ENCODE measurements around the gene HES3. TPM values are rescaled to one million over a fixed set of nuclear protein-coding genes. Genes with fewer than 3 reads are reported as not detected.
A peak's percentile ranks its signal among the peaks of the same experiment; 100 is the strongest.
"Not testable (repeated sequence)": the region's sequence is repeated elsewhere in the genome, so short reads cannot be mapped to it uniquely, and the experiment has no call there.

Gene HES3
- total RNA-seq, 1 experiment from 2014 or later, result not detected

DNA sequence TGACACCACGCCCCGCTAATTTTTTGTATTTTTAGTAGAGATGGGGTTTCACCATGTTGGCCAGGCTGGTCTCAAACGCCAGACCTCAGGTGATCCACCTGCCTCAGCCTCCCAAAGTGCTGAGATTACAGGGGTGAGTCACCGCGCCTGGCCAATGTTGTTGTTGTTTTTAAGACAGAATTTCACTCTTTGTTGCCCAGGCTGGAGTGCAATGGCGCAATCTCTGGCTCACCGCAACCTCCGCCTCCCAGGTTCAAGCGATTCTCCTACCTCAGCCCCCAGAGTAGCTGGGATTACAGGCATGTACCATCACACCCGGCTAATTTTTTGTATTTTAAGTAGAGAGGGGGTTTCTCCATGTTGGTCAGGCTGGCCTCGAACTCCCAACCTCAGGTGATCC lies 24.3 kb upstream of the HES3 start:
- not testable (repeated sequence) for DNase-seq (ENCODE audit: low read depth)

DNA sequence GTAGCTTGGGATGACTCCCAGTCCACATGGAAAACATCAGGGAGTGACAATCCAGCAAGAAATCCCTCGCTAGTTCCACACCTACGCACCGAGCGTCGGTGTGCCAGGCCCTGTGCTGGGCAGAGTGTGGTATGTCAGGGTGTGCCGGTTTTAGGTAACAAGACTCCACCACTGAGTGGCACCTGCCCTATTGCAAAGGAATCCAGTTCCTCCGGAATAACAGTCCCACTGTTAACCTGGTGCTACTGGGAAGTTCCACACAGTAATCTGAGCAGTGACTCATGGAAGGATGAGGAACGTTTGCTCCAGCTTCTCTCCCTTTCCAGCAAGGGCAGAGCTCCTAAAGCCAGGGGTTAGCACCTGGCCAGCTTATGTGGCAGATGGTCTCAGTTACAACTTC lies 23.7 kb upstream of the HES3 start:
- no peak for DNase-seq (ENCODE audit: low read depth)

DNA sequence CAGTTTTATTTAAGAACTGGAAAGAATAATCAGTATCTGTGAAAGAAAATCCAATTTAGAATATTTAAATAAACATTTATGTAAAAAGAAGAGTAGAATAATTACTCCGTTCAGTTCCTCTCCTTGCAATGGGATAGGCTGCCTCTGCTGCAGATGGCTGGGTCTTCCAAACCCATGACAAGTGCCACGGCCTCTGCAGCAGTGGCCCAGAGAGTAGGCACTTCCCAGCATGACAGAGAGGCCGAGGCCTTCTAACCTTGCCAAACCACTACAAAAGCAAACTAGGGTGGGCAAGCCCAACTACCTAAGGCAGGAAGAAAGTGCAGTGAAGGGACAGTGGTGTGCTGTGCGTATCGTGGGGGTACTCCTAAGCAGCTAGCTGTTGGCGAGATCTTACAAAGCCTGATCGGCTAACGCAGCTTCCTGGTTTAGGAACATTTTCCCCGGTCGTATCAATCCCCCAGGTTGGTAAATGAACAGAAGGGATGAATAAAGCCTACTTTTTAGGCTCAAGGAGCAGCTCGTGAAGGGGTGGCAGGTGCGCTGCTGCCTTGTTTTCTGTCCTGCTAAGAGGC lies 22.7 kb upstream of the HES3 start:
- DNase-seq (ENCODE audit: low read depth), result no peak

DNA sequence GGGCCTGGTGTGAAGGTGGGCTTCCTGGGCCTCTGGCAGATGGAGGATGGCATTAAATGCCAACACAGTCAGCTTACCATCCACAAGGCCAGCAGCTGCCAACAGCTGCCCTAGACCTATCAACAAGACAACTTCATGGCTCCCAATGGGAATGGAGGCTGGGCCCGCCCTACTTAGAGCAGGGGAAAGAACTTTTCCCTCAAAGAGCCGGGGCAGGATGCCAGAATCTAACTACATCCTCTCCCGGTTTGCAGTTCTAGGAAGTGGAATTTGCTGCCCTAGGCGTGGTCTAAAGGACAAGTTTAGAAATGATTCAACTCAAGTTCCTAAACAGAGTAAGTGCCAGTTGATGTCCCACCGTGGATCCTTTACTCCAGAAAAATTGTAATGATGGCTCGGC lies 21.3 kb upstream of the HES3 start:
- DNase-seq (ENCODE audit: low read depth), result peak; percentile 83

DNA sequence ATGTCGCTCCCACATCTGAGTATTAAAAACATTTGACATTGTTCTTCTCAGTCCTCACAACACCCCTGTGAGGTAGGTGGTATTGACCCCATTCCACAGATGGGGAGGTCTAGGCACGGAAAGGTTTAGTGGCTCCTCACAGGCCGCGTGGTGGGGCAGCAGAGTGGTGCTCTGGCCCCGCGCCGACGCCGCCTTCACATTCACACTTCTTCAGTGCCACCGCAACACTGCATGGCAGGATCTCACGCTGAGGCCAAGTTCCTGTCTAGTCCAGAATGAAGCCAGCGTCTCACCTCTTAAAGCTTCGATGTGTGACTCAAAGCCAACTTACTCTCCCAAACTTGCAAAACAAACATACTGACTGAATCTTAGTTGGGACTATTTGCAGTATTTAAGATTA lies 20.4 kb upstream of the HES3 start:
- no peak for DNase-seq (ENCODE audit: low read depth)

DNA sequence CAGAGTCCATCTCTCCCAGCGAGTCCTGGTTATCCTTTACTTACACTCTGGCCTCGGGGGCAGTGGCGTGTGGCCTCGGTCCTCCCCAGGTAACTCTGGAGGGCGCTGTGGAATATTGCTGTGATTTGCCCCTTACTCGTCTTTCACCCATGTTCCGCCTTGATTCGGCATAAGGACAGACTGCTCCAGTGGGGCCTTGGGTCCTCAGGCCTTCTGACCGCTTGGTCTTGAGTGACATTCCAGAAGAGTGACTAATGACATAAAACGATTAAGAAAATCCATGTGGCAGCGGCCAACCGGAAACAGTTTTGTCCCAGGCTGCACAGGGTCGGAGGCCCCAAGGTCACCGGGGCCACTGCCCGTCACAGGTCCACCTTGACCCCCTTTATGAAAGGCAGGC lies 19.3 kb upstream of the HES3 start:
- DNase-seq (ENCODE audit: low read depth), result peak; percentile 69

DNA sequence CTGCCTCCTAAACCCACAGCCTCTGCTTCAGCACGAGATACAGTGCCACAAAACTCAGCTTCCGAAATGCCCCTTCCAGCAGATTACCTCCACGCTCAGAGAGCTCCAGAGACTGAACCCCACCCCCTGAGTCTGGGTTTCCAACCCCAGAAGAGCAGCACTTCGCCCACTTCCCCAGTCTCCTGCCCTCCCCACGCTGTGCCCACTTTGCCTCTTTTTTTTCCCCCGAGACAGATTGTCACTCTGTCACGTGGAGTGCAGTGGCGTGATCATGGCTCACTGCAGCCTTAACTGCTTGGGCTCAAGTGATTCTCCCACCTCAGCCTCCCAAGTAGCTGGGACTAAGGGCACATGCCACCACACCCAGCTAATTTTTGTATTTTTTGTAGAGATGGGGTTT lies 18.3 kb upstream of the HES3 start:
- DNase-seq (ENCODE audit: low read depth), result no peak

DNA sequence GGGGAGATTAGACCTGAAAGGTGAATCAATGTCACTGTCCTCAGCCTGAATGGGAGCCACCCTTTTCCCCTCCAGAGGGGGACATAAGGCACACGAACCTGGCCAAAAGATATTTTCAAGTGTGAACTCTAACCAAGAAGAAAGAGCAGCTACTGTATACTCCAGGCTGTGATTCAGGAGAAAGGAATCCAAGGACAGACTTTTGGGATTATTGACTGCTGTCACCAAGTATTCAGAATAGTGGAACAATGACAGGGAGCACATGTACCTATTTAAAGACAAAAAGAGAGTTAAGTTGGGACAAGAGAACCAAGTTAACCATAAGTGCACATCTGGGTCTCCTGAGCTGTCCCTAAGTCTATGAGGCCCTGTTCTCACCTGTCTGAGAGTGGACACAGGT lies 10.6 kb upstream of the HES3 start:
- DNase-seq (ENCODE audit: low read depth), result no peak

DNA sequence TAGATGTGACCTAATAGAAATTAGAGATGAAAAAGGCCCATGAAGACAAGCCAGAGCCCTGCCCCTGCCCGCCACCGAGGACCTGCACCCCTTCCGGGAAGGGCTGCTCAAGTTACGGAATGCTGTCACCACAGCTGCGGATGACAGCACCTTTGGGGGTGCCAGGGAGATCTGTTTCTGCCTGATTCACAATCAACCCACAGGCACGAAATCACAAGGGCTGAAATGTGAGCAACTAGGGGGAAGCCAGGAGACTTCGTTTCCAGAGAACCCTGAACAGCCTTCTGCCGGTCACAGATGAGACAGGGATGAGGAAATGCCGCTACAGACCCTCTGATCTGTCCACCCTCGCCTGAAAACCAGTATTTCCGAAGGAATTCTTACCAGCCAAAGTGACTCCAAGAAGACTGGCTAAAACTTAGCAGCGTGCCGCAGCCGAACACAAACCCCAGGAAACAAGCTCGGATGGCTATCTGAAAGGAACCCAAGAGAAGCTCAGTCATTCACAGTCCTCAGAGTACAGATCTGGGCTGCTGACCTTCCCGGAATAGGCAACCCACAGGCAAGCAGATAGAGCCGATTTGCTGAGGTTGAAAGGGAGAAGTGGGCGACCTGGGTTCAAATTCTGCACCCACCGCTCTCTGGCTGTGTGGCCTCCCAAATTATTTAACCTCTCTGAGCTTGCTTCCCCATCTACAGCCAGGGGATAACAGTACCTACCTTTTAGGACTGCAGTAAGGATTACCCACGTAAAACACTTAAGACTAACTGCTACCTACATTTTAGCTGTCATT lies 9.3 kb upstream of the HES3 start:
- peak; percentile 55 for DNase-seq (ENCODE audit: low read depth)

DNA sequence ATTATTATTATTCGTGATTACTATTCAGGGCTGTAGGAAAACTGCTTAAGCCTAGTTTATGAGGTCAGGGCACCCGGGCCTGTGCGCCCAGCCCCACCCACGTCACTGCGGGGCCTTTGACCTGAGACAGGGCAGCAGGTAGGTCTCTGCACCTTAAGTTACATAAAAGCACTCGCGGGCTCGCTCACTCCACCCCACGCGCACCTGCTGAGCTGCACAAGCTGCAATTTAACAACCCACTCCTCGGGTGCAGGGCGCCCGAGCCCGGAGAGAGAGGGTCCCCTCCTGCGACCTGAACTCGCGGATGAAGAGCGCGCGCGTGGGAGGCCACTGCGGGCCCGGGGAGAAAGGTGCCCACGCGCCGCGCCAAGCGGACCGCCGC lies 8.7 kb upstream of the HES3 start:
- no peak for DNase-seq (ENCODE audit: low read depth)

DNA sequence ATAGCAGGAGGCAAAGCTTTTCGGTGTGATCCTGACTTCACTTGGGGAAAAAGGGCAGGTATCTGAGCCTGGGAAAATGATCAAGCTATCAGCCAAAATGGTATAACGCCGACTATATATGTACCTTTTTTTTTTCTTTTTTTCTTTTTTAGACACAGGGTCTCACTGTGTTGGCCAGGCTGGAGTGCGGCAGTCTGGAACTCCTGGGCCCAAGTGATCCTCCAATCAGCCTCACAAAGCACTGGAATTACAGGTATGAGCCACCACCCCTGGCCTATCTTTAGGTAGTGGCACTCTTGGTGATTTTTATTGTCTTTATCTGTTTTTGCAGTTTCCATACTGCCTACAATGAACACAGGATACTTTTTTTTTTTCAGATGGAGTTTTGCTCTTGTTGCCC lies 6.9 kb upstream of the HES3 start:
- no peak for DNase-seq (ENCODE audit: low read depth)

DNA sequence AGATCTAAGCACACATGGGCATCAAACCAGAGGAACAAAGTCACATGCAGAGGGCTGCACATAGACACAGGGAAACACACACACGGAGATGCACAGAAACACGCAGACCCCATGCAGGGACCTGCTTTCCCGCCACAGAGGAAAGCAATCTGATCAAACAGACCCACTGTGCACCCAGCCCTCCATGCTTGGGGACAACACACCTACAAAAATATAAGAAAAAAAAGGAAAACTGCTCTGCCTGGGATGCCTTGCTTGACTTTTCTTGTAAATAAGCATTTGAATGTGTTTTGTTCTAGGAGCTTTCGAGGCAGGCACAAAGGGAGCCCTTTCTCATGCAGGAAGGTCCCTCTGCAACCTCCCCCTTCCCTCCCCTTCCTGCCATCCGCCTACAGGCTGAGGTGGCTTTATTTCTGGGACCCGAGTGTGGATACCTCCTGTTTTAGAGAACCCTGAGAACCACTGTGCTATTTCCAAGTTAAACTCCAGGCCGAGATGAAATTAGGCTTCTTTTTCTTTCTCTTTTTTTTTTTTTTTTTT lies 4.7 kb upstream of the HES3 start:
- DNase-seq (ENCODE audit: low read depth), result no peak

DNA sequence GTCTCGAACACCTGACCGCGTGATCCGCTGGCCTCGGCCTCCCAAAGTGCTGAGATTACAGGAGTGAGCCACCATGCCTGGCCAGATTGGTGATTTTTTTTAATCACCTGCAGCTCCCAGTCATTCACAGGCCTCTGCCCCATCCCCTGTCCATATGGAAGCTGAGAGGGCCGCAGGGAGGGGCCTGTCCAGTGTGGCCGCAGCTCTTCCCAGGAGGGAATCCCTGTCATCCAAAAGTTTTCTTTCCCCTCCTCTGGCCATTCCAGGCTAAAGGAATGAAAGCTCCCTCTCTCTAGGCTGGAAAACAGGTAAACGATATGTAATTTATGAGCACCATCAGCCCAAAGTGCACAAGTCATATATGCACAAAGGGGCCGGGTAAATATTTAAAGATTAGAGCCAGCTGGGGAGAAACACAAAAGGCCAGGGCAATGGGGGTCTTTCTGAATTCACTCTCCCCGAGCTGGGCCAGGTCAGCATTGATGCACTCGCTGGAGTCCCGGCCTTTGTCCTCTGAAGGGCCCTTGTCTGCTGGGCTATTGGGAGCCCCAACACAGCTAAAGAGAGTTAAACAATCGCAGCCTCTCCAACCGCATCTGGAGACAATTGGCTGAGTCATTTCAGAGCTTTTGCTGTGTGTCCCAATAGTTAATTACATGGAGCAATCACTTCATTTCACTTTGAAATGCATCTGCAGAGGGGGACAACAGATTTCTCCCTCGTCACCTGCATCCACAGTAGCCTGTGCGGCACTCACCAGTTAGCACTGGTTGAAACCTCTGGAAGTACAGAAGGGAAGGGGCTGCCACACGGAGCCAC lies 3.8 kb upstream of the HES3 start:
- peak; percentile 71 for DNase-seq (ENCODE audit: low read depth)

DNA sequence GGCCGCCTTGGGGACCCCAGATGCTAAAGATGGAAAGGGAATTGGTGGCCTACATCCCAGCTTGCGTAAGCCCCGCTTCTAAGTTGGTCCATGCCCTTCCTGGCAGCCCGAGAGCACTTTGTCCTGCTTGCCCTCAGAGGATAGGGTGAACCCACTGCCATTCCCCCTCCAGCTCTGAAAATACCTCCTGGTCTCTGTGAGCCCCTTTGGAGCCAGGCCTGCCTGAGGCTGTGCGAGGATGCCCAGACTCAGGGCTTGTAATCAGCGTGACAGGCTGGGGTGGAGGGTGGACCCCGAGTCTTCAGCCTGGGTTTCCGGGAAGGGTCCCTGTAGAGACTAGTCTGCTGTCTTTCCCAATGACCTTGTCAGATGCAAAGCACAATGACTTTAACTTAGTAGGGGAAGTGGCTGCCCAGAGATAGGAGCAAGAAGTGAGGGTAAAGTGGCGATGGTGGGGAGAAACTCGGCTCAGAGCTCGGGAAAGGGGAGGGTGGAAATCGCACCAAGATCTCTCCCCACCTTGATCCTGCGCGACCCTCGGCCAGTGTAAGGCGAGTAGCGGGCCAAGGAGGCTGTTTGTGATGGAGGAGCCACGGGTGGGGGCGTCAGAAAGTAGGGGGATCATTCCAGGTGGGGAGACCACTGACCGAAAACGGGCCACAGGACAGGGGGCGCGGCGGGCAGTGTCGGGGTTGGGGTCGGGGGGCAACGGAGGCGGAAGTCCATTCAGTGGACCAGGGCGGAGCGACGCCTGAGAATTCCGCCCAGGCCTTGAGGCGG lies 2.7 kb upstream of the HES3 start:
- no peak for DNase-seq (ENCODE audit: low read depth)

DNA sequence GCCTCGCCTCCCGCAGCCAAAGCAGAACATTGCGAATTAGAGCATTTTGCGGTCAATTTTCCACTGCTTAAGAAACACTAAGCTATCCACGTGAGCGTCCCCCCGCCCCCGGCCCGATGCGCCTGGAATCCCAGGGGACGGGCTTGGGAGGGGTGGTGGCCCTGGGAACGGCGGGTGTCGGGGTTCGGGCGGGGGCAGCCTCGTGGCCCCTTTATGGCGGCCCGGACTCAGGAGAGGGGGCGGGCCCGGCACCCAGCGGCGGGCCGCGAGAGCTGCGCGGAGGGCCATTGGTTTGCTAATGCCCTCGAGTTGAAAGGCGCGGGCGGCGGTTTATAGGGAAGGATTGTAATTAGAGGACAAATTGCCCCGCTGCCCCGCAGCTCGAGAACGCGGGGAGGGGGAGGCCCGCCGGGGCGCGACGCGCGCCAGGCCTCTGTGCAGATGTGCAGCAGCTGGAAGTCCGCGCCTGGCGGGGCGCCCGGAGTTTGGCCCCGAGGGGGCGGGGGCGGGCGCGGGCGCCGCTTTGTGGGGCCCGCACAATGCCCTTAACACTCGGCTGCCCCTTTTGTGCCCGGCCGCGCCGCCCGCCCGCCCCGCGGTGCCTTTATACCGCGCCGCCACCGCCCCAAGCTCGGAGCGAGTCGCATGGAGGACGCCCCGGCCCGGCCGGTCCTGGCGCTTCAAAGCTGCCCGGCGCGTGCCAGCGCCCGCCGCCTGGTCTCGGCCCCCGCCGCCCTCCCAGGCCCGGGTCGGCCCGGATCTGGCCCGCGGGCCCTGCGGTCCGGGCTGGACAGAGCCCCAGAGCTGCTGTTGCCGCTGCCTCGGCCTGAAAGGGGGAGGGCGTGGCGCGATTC lies 1.9 kb upstream of the HES3 start:
- no peak for DNase-seq (ENCODE audit: low read depth)

DNA sequence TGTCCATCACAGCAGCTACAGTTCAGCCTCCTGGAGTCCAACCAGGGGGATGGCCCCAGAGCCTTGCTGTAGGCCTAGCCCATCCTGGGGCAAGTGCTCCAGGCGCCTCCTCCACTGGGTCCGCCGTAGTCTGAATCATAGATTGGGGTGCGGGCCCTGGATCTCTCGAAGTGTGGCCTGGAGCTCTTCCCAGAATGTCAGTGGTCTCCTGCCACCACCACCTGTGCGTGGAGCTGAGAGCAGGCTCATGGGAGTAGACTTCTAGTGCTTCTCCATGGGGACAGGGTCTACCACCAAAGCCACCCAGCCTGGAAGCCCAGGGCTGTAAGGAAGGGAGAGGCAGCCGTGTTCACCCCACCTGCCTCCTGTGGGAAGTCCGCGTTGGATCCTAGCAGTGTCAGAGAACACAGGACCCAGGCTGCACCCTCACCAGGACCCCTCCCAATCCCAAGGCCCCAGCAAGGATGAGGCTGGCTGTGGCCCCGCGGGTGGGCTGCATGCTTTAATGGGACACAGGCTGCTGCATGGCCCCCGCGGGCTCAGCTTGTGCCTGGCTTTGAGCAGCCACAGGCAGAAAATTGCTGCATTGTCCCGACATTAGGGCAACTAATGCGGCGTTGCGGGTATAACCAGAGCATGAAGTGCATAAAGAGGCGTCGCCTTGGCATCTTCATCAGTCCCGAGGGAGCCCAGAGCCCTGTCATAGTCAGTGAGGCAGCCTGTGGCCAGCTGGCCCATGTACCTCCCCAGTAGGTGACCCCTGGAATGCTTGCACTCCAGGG lies 735 bp upstream of the HES3 start:
- DNase-seq (ENCODE audit: low read depth), result no peak

DNA sequence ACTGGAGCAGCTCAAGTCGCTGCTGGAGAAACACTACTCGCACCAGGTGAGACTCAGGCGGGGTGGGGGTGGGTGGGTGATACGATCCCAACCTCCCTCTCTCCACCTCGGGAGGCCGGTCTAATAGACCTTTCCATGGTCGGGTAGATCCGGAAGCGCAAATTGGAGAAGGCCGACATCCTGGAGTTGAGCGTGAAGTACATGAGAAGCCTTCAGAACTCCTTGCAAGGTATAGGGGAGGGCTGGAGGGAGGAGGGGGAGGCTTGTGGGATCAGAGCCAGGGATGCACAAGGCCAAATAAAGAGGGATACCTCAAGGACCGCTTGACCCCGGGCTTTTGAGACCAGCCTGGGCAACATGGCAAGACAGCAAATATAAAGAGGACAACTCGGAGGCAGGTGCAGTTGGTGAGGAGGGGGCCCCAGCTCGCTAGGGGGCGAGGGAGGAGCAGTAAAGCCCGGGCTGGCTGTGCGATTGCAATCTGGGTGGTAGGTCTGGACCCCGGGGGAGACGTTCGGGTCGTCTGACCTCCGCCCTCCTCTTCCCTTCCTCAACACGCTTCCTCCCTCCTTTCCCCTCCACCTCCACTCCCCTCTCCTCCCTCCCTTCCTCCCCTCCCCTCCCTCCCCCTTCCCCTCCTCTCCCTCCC lies 546 bp downstream of the HES3 start:
- no peak for DNase-seq (ENCODE audit: low read depth)

DNA sequence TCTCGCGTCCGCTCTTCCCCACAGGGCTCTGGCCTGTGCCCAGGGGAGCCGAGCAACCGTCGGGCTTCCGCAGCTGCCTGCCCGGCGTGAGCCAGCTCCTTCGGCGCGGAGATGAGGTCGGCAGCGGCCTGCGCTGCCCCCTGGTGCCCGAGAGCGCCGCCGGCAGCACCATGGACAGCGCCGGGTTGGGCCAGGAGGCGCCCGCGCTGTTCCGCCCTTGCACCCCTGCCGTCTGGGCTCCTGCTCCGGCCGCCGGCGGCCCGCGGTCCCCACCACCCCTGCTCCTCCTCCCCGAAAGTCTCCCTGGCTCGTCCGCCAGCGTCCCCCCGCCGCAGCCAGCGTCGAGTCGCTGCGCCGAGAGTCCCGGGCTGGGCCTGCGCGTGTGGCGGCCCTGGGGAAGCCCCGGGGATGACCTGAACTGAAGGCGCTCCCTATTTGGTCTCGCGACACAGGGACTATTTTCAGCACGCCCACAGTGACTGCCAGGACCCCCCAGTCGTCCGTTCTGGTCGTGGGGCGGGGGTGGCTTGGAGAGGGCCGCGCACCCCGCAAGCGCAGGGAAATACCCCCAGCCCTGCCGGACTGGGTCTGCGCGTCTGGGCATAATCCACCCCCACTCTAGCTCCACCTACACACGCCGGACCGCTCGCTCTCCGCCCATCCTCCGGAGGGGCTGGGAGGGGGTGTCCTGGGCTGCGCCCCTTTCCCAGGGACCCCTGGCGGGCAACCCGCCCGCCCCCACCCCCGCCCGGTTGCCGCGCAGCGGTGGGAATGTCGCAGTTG lies 1.3 kb downstream of the HES3 start:
- peak; percentile 73 for DNase-seq (ENCODE audit: low read depth)
